Omental fat pad (tissue), 4 donors: ENCODE results near the gene CTBP1. TPM values are rescaled to one million over a fixed set of nuclear protein-coding genes. Genes with fewer than 3 reads are reported as not detected.
A peak's percentile ranks its signal among the peaks of the same experiment; 100 is the strongest.

Source experiments
- ATAC-seq: fragments of 150-250 bp; one replicate; pipeline ENCODE4 v1.9.1; 2016; ENCODE audit warnings: mild to moderate bottlenecking, moderate library complexity; ENCODE audit not compliant: low FRiP score
- DNase-seq: peaks from one replicate; pipeline ENCODE4 v3.0.0-alpha.2; 2019; ENCODE audit warnings: low spot score
- CTCF ChIP-seq, 3 donors: fragments of 450-650 bp; IDR thresholded peaks; one replicate each; pipeline ENCODE4 v1.5.1; 2016 to 2017; ENCODE audit warnings: antibody characterized with exemption in 3 of 3, mild to moderate bottlenecking in 3 of 3, moderate library complexity in 2 of 3
- total RNA-seq, 4 donors: library from RNA; depleted of rRNA; stranded (reverse); fragments of >200 nt; gene quantifications; one replicate each; pipeline ENCODE4 v1.1.0, GENCODE V29; 2016

CTBP1 gene
- total RNA-seq, 4 donors from 2014 or later: 102 to 137 (median 132) TPM

GRCh38 chr4:1198098-1198844 lies 50.7 kb downstream of the CTBP1 start:
- DNase-seq: peak; percentile 19
- TF ChIP-seq CTCF (IDR thresholded peaks at IDR 0.05): no peak
- no peak for ATAC-seq

GRCh38 chr4:1196421-1197183 lies 52.3 kb downstream of the CTBP1 start:
- peak; percentile 20 for DNase-seq
- no peak for TF ChIP-seq CTCF (IDR thresholded peaks at IDR 0.05)
- no peak for ATAC-seq

GRCh38 chr4:1195891-1196401 lies 53.0 kb downstream of the CTBP1 start:
- no peak for TF ChIP-seq CTCF (IDR thresholded peaks at IDR 0.05)
- ATAC-seq (no peak), DNase-seq (no peak)

GRCh38 chr4:1195109-1195671 lies 53.7 kb downstream of the CTBP1 start:
- DNase-seq: peak; percentile 16
- no peak for TF ChIP-seq CTCF (IDR thresholded peaks at IDR 0.05)
- no peak for ATAC-seq

- DNase-seq (peak; percentile 25), ATAC-seq (no peak)
- TF ChIP-seq CTCF (IDR thresholded peaks at IDR 0.05): no peak
Observed at GRCh38 chr4:1194010-1194900, 54.7 kb downstream of the CTBP1 start.

GRCh38 chr4:1193206-1194009 lies 55.5 kb downstream of the CTBP1 start:
- no peak for ATAC-seq

More at GRCh38 chr4:1193206-1194009, 55.5 kb downstream of the CTBP1 start:
- no peak for TF ChIP-seq CTCF (IDR thresholded peaks at IDR 0.05)
- DNase-seq: peak; percentile 16
